Neural progenitor cell (in vitro differentiated cells): ENCODE data around the gene TLE7. TPM values are rescaled to one million over a fixed set of nuclear protein-coding genes. Genes with fewer than 3 reads are reported as not detected.

Source experiments
- DNase-seq: peaks from one replicate; pipeline ENCODE4 v3.0.0-alpha.2; 2016; ENCODE audit warnings: low spot score
- H2AFZ ChIP-seq: fragments of 200-600 bp; sonication (generic); replicated peaks from 2 replicates; pipeline ENCODE4 v1.6.1; 2016; ENCODE audit warnings: antibody characterized with exemption
- H3F3A ChIP-seq: fragments of 200-600 bp; sonication (generic); 2 replicates; pipeline ENCODE4 v1.6.1; 2016; ENCODE audit warnings: antibody characterized with exemption, low read depth
- H3K27ac ChIP-seq: fragments of 200-600 bp; sonication (generic); 2 replicates; pipeline ENCODE4 v1.5.1; 2016; ENCODE audit warnings: mild to moderate bottlenecking
- H3K27me3 ChIP-seq: fragments of 200-600 bp; sonication (generic); 2 replicates; pipeline ENCODE4 v1.6.1; 2016; ENCODE audit warnings: mild to moderate bottlenecking, moderate library complexity
- H3K36me3 ChIP-seq: fragments of 200-600 bp; sonication (generic); 2 replicates; pipeline ENCODE4 v1.5.1; 2016
- H3K4me1 ChIP-seq: fragments of 200-600 bp; sonication (generic); 2 replicates; pipeline ENCODE4 v1.6.1; 2016; ENCODE audit warnings: mixed run types
- H3K4me2 ChIP-seq: fragments of 200-600 bp; sonication (generic); 2 replicates; pipeline ENCODE4 v1.6.1; 2016
- H3K4me3 ChIP-seq: fragments of 200-600 bp; sonication (generic); 2 replicates; pipeline ENCODE4 v1.5.1; 2016
- H3K79me2 ChIP-seq: fragments of 200-600 bp; sonication (generic); 2 replicates; pipeline ENCODE4 v1.6.1; 2016; ENCODE audit warnings: low read depth
- H3K9ac ChIP-seq: fragments of 200-600 bp; sonication (generic); 2 replicates; pipeline ENCODE4 v1.6.1; 2016
- H3K9me3 ChIP-seq: fragments of 200-600 bp; sonication (generic); 2 replicates; pipeline ENCODE4 v1.5.1; 2016; ENCODE audit warnings: low read depth
- H4K20me1 ChIP-seq: fragments of 200-600 bp; sonication (generic); 2 replicates; pipeline ENCODE4 v1.6.1; 2016; ENCODE audit warnings: low read depth
- H3K27ac Mint-ChIP-seq: 3 replicates; pipeline ENCODE4 v1.8.0; 2021; ENCODE audit warnings: mixed read lengths
- H3K27me3 Mint-ChIP-seq: 2 replicates; pipeline ENCODE4 v1.8.0; 2022; ENCODE audit warnings: low read depth, mild to moderate bottlenecking, inconsistent platforms, moderate library complexity, mixed read lengths; ENCODE audit not compliant: insufficient read depth
- H3K36me3 Mint-ChIP-seq: 3 replicates; pipeline ENCODE4 v1.8.0; 2021; ENCODE audit warnings: mixed read lengths
- H3K4me1 Mint-ChIP-seq: 3 replicates; pipeline ENCODE4 v1.8.0; 2021; ENCODE audit warnings: mixed read lengths
- H3K4me3 Mint-ChIP-seq: 3 replicates; pipeline ENCODE4 v1.8.0; 2021; ENCODE audit warnings: mild to moderate bottlenecking, moderate library complexity, mixed read lengths
- H3K9me3 Mint-ChIP-seq: 3 replicates; pipeline ENCODE4 v1.8.0; 2020; ENCODE audit warnings: mixed read lengths
- EZH2 ChIP-seq: fragments of 200-600 bp; sonication (generic); IDR thresholded peaks from 2 replicates; pipeline ENCODE4 v1.6.1; 2017; ENCODE audit warnings: antibody characterized with exemption, mild to moderate bottlenecking, moderate library complexity
- EZH2phosphoT487 ChIP-seq: fragments of 200-600 bp; sonication (generic); IDR thresholded peaks from 2 replicates; pipeline ENCODE4 v1.6.1; 2017; ENCODE audit warnings: antibody characterized with exemption
- total RNA-seq: library from RNA; depleted of rRNA; stranded (reverse); fragments of >200 nt; gene quantifications from 2 replicates; pipeline ENCODE4 v1.2.3, GENCODE V29; 2015; ENCODE audit warnings: low replicate concordance
- TF ChIP-seq, protein P1 (sequence below): fragments of 200-600 bp; sonication (generic); IDR thresholded peaks from 2 replicates; pipeline ENCODE4 v1.5.1; 2017; ENCODE audit warnings: antibody characterized with exemption, mild to moderate bottlenecking

TLE7 gene
- total RNA-seq, 1 donor from 2014 or later = not detected

DNA sequence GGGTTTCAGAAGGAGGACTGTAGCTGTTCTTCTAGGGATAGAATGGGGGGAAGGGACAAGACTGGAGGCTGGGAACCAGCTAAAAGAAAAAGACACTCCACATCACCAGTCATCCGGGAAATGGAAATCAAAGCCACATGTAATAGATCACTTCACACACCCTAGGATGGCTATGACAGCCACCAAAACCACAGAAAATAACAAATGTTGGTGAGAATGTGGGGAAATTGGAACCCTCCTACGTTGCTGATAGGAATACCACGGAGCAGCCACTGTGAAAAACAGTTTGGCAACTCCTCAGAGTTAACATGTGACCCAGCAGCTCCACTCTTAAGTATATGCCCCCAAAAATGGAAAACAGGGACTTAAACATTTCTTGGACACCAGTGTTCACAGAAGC lies 2.3 kb downstream of the TLE7 start:
- no peak overlapping the region for H3K4me3 Mint-ChIP-seq
- H3K36me3 Mint-ChIP-seq = peaks cover 3% of the 10 kb centered on the region
- H3K27me3 Mint-ChIP-seq = peaks cover 12% of the 10 kb centered on the region
- H3F3A ChIP-seq = no peaks in the 10 kb centered on the region
- DNase-seq = no peak
- no peak overlapping the region for H3K27ac ChIP-seq
- no peak overlapping the region for H3K27ac Mint-ChIP-seq
- H3K9me3 ChIP-seq = no peaks in the 10 kb centered on the region
- TF ChIP-seq EZH2 = no peak
- TF ChIP-seq EZH2phosphoT487 = no peak
- TF ChIP-seq, protein P1, sequence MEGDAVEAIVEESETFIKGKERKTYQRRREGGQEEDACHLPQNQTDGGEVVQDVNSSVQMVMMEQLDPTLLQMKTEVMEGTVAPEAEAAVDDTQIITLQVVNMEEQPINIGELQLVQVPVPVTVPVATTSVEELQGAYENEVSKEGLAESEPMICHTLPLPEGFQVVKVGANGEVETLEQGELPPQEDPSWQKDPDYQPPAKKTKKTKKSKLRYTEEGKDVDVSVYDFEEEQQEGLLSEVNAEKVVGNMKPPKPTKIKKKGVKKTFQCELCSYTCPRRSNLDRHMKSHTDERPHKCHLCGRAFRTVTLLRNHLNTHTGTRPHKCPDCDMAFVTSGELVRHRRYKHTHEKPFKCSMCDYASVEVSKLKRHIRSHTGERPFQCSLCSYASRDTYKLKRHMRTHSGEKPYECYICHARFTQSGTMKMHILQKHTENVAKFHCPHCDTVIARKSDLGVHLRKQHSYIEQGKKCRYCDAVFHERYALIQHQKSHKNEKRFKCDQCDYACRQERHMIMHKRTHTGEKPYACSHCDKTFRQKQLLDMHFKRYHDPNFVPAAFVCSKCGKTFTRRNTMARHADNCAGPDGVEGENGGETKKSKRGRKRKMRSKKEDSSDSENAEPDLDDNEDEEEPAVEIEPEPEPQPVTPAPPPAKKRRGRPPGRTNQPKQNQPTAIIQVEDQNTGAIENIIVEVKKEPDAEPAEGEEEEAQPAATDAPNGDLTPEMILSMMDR = no peak
- H3K9ac ChIP-seq = no peak overlapping the region
- H3K79me2 ChIP-seq = no peaks in the 10 kb centered on the region
- H3K36me3 ChIP-seq = no peaks in the 10 kb centered on the region
- H3K27me3 ChIP-seq = no peaks in the 10 kb centered on the region
- H2AFZ ChIP-seq = no peak overlapping the region
- no peak overlapping the region for H3K4me2 ChIP-seq
- H3K9me3 Mint-ChIP-seq = peaks cover 19% of the 10 kb centered on the region
- H3K4me1 ChIP-seq = no peaks in the 10 kb centered on the region
- no peak overlapping the region for H3K4me3 ChIP-seq
- H3K4me1 Mint-ChIP-seq = no peaks in the 10 kb centered on the region
- H4K20me1 ChIP-seq = no peaks in the 10 kb centered on the region

DNA sequence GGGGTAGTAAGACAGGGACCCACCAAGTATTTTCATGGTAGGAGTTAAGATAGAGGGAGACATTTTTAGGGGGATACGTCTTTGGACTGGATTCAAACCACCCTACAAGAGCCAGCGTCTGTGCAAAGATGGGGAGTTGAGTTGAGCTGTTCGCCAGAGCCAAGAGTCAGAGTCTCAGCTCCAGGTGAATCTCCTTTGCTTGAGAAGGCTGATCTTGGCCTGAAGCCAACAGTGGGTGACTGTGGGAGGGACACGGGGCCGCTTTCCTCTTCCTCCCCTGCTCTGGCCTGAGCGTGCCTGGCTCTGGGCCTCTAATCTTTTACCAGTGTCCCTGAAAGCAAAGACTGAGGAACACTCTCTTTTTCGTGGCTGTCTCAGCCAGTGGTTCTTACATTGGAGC lies 5.4 kb downstream of the TLE7 start:
- H3K27ac Mint-ChIP-seq = no peak overlapping the region
- Histone ChIP-seq H3K4me2 (no peak overlapping the region), H3K79me2 (no peaks in the 10 kb centered on the region), H3F3A (no peaks in the 10 kb centered on the region), H3K4me1 (no peaks in the 10 kb centered on the region), H3K4me3 (no peak overlapping the region), H2AFZ (no peak overlapping the region), H3K36me3 (no peaks in the 10 kb centered on the region), H4K20me1 (no peaks in the 10 kb centered on the region), H3K27ac (no peak overlapping the region), H3K27me3 (no peaks in the 10 kb centered on the region), H3K9me3 (no peaks in the 10 kb centered on the region), H3K9ac (no peak overlapping the region)
- no peaks in the 10 kb centered on the region for H3K4me1 Mint-ChIP-seq
- H3K36me3 Mint-ChIP-seq = no peaks in the 10 kb centered on the region
- no peak overlapping the region for H3K4me3 Mint-ChIP-seq
- no peak for DNase-seq
- peaks cover 12% of the 10 kb centered on the region for H3K27me3 Mint-ChIP-seq
- H3K9me3 Mint-ChIP-seq = peaks cover 12% of the 10 kb centered on the region
- TF ChIP-seq EZH2phosphoT487 (no peak), EZH2 (no peak)
- TF ChIP-seq, protein P1 = no peak

DNA sequence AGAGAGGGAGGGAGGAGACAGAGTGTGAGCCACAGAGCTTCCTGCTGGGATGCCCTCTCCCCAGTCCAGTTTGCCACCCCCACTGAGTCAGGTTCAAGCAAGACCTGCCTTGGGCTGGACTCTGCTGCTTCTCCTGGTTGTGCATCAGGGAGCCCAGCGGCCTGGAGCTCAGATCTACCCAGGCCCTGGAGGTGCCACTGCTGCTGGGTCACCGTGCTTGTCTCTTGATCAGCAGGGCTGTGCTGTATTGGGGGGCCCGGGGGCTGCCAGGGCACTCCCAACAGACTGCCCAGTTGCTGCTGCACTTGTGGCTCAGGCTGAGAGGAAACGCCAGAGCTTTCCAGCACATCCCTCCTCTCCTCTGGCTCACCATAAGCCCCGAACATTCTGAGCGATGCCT lies 8.9 kb downstream of the TLE7 start:
- Histone ChIP-seq H3K4me1 (no peaks in the 10 kb centered on the region), H3K4me3 (no peak overlapping the region), H3K27ac (no peak overlapping the region), H2AFZ (no peak overlapping the region), H3K9me3 (no peaks in the 10 kb centered on the region), H3K36me3 (no peaks in the 10 kb centered on the region), H3K4me2 (no peak overlapping the region), H3K9ac (no peak overlapping the region), H3F3A (no peaks in the 10 kb centered on the region), H4K20me1 (no peaks in the 10 kb centered on the region), H3K79me2 (no peaks in the 10 kb centered on the region), H3K27me3 (peaks cover 28% of the 10 kb centered on the region)
- no peak overlapping the region for H3K4me3 Mint-ChIP-seq
- DNase-seq = no peak
- no peaks in the 10 kb centered on the region for H3K36me3 Mint-ChIP-seq
- H3K27me3 Mint-ChIP-seq = peaks cover 12% of the 10 kb centered on the region
- H3K4me1 Mint-ChIP-seq = no peaks in the 10 kb centered on the region
- no peak overlapping the region for H3K27ac Mint-ChIP-seq
- TF ChIP-seq EZH2phosphoT487 (no peak), EZH2 (no peak)
- TF ChIP-seq, protein P1 = no peak
- peaks cover 6% of the 10 kb centered on the region for H3K9me3 Mint-ChIP-seq
